GM12878 (cell line): ENCODE data around the gene LRFN2.

ENCODE experiments used
- CTCF ChIP-seq, 3 experiments: IDR thresholded peaks in 2 of 3; conservative IDR thresholded peaks in 1 of 3; 2 replicates each; pipeline ENCODE4 v1.5.1; 2011; ENCODE audit warnings: low read depth in 3 of 3, low read length in 3 of 3, mild to moderate bottlenecking in 3 of 3, control low read depth in 2 of 3, moderate library complexity in 2 of 3, inconsistent platforms in 1 of 3, mixed read lengths in 1 of 3; ENCODE audit not compliant: control insufficient read depth in 2 of 3, insufficient read depth in 1 of 3; ENCODE audit errors: extremely low read depth in 1 of 3
- EZH2 ChIP-seq: IDR thresholded peaks from 2 replicates; pipeline ENCODE4 v1.6.1; 2012; ENCODE audit warnings: low read depth, mild to moderate bottlenecking, control low read depth, inconsistent platforms, low read length, borderline replicate concordance; ENCODE audit not compliant: control insufficient read depth
- SRF ChIP-seq, 2 experiments: IDR thresholded peaks; 2 replicates each; pipeline ENCODE4 v1.6.1; 2011; ENCODE audit warnings: low read depth in 2 of 2, low read length in 2 of 2, mild to moderate bottlenecking in 1 of 2, moderate library complexity in 1 of 2

- TF ChIP-seq SRF (IDR thresholded peaks at IDR 0.05; ENCODE audit: low read depth in 2 of 2, low read length in 2 of 2) (no peak), CTCF (IDR thresholded peaks at IDR 0.05 in 2 of 3, conservative IDR thresholded peaks at IDR 0.05 in 1 of 3; ENCODE audit: control insufficient read depth in 2 of 3, extremely low read depth in 1 of 3, insufficient read depth in 1 of 3, low read depth in 3 of 3, low read length in 3 of 3) (no peak), EZH2 (no peak)
These were observed 120.1 kb downstream of the LRFN2 start for GRCh38 chr6:40466986-40467539.
